HG03432 (cell line): ENCODE data around the gene RSL24D1.

ENCODE experiments used
- ATAC-seq: cut with Tn5 transposase; IDR thresholded peaks from one replicate; pipeline ENCODE4 v1.9.1; 2021; ENCODE audit warnings: mild to moderate bottlenecking, moderate library complexity; ENCODE audit not compliant: unreplicated experiment

RSL24D1 gene

DNA sequence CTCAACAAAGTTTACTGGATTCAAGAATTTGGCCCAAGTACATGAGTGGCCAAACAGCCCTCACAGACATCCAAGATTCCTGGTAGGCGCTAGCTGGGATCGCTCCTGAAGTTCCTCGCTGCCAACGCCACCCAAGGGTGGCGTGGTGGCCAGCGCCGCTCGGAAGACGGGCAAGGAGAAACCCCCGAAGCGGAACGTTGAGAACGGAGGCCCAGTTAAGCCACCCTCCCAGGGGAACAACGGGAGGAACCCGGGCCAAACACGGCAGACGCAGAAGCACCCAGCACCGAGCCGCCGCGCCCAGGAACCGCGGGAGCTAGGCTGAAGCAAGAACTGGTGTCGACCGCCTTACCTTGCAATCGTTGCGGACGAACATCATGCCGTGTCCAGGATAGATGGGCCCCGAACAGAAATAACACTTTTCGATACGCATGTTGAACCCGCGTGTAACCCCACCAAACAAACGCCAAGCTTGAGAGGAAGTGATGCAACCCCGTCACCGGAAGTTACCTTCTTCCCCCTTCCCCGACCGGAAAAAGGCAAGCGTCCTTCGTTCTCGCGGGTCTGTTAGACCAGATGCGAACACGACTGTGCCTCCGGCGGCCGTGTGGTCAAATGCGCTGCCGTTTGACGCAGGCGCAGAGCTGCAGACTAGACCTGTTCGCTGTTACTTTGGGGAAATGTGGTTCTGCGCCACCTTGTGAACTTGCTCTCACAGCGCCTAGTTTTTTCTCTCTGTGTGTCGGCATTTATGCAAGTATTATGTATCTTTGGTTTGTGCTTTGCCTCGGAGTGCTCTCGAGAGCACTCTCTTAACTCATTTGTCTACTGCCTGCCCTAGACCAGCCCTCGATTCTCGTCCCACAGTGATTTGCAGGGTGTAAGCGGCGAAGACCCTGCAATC, at the start of gene RSL24D1:
TSS of gene RSL24D1 (minus strand) at position 484 of the 904 bp plus-strand sequence. CDS start at position 433, 51 bp downstream.
- ATAC-seq = peak; percentile 97

- ATAC-seq = no peak
Measured at GRCh38 chr15:55245059-55245458, 48.3 kb upstream of the RSL24D1 start.

GRCh38 chr15:55241891-55242290, 45.1 kb upstream of the RSL24D1 start:
- ATAC-seq = no peak

DNA sequence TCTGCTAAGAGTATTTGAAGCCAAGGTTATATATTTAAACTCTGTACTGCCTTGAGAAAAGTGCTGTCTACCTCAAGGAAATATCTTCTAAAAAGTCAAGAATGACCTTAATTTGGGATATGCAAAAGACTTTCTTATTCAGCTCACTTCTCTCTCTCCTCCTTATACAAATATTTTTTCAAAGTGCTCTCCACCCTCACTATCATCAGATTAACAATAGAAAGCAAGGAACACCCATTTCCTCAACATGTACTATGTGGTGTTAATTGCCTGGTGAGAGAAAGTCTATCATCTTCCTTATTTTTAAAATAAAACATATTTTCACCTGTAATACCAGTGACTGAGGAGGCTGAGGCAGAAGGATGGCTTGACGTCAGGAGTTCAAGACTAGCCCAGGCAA, 44.4 kb upstream of the RSL24D1 start:
- no peak for ATAC-seq

DNA sequence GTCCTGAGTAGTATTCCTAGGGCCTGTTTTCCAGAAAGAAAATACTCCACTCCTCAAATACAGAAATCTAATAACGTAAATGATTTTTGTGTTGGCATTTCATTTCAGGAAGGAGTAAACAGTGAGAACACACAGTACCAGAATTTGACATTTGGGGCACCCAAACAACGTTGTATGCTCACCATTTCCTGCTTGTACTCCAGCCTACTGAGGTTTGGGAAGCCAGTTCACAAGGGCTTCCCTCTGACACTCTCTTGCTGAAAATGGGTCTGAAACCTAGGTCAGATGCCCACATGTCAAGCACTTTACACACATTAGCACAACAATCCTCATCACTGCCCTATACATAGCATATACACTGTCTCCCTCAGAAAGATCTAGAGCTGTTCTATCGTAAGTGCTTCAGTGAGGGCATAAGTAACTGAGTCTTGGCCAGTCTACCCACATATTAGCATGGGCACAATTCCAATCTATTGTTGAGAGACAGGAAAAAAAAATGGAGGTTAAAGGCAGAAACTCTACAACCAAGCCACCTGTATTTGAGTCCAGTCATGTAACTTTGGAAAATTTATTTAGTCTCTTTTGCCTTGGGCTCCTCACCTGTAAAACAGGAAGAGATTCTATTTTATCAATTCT, 43.5 kb upstream of the RSL24D1 start:
- no peak for ATAC-seq

GRCh38 chr15:55239440-55240124, 42.8 kb upstream of the RSL24D1 start:
- ATAC-seq = no peak

DNA sequence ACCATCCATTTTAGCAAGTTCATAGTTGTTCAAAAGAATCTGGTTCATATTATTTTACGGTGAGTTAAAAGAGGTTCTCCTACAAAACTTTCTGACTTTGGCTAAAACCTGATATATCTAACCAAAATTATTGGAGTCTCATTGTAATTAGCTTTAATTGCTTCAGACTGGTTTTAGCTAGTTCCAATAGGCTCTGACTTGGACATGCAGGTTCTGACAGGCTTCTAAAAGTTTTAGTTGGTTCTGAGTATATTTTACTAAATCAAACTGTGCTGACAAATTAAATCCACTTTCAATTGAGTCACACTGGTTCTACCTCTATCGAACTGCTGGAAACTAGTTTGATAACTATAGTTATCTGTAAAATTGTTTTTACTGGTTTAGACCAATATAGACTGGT, 42.1 kb upstream of the RSL24D1 start:
- no peak for ATAC-seq

DNA sequence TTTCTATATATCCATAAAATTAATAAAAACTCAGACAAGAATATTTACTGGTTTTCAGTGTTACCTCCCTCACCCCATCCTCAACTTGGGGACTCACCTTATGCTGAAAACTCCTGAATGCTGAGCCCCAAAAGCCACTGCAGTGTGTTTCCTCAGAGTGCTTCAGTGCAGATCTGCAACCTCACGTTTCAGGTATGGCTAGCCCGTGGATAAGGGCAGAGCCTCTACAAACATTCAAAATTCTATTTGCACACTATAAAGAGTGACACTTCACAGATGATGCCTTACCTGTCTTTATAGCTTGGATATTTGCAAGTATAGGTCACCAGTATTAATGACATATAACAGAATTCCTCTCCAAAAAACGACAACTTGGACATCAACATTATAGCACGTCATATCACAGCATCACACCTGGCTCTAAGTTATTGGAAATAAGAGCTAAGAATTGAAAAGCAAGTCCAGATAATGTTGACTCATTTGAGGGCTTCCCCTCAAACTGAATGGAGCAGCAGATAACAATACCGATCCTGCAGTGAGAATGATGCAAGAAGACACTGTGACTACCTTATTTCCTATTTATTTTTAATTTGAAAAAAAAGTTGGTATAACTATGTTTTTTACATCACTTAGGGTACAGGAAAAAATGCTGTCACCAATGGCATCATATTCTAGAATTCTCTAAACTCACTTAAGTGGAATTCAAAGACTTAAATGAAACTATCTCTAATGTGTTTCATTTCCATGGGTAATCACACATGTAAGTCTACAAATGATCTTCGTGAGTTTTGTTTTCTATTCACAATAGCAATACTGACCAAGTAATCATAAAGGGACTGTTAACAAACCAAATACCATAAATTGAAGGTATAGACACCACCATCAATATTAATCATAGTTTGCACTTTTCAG, 40.7 kb upstream of the RSL24D1 start:
- ATAC-seq = no peak

- no peak for ATAC-seq
Measured at GRCh38 chr15:55235546-55236036, 38.9 kb upstream of the RSL24D1 start.

- no peak for ATAC-seq
Measured at GRCh38 chr15:55234800-55235104, 38.0 kb upstream of the RSL24D1 start.

GRCh38 chr15:55234104-55234799, 37.5 kb upstream of the RSL24D1 start:
- ATAC-seq = no peak

- ATAC-seq = no peak
Measured at GRCh38 chr15:55231455-55231854, 34.7 kb upstream of the RSL24D1 start.

DNA sequence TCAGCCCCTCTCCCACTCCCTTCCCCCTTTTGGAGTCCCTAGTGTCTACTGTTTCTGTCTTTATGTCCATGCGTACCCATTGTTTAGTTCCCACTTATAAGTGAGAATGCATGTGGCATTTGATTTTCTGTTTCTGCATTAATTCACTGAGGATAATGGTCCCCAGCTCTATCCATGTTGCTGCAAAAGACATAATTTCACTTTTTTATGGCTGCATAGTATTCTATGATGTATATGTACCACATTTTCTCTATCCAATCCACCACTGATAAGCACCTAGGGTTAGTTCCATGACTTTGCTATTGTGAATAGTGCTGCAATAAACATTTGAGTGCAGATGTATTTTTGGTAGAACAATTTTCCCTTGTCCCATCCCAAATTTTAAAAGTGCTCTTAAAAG, 34.2 kb upstream of the RSL24D1 start:
- no peak for ATAC-seq

DNA sequence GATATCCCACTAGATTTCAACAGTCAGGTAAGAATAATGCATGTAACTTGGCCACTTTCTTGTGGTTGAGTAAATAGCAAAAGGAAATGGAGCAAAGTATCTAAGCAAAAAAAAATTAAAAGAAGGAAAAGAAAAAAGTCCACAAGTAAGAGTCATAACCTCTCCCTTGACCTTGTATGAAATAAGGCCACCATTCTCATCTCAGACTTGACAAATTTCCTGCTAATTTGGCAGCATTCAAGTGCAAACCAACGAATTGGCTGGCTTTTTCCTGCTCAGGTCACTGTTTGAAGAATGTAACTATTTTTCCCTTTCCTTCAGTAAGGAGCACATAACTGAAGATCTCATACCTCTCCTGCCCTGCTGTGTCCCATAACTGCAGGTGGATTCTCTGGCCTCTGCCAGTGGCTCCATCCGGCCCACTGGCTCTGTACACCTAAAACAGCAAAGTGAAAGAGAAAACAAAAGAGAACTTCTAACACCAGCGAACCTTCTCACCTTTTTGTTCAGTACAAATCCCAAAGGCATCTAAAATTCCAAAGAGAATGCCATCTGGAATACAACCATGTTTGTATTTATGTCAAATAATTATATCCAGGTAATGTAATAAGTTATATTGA, 33.4 kb upstream of the RSL24D1 start:
- peak; percentile 60 for ATAC-seq

DNA sequence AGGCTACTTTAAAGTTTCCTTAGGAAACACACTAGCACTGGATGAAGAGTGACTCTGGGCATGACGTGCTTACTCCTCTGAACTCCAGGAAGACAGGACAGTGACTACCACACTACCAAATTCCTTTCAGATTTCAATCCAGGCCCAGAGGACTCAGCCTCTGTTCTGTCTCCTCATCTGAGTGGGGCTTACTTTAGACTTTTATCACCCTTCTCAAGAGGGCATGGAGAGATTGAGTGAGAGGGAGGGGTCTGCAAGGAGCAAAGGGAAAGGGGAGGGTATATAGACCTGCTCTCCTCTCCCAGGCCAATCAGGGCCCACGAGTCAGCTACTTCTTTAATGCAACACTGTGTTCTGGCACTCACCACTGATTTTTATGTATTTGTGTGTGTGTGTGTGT, 29.4 kb upstream of the RSL24D1 start:
- no peak for ATAC-seq

- peak; percentile 41 for ATAC-seq
Measured at GRCh38 chr15:55224892-55225291, 28.2 kb upstream of the RSL24D1 start.

DNA sequence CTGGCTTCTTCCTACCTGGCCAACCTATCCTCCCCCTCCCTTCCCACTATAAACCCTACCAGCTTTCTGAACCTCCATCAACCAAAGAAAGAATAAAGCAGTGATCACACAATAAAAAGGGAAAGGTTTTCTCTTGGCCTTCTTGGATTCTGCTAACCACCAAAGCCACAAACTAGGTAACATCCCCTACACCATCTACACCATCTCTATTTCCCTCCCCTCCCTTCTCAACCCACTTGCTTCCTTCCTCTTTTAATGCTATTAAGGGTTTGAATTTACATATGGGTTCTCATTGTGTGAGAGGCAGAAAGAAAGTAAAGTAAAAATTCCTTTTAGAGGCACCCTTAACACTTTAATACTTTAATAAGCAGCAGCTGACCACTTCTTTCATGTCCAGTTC, 25.8 kb upstream of the RSL24D1 start:
- peak; percentile 73 for ATAC-seq

DNA sequence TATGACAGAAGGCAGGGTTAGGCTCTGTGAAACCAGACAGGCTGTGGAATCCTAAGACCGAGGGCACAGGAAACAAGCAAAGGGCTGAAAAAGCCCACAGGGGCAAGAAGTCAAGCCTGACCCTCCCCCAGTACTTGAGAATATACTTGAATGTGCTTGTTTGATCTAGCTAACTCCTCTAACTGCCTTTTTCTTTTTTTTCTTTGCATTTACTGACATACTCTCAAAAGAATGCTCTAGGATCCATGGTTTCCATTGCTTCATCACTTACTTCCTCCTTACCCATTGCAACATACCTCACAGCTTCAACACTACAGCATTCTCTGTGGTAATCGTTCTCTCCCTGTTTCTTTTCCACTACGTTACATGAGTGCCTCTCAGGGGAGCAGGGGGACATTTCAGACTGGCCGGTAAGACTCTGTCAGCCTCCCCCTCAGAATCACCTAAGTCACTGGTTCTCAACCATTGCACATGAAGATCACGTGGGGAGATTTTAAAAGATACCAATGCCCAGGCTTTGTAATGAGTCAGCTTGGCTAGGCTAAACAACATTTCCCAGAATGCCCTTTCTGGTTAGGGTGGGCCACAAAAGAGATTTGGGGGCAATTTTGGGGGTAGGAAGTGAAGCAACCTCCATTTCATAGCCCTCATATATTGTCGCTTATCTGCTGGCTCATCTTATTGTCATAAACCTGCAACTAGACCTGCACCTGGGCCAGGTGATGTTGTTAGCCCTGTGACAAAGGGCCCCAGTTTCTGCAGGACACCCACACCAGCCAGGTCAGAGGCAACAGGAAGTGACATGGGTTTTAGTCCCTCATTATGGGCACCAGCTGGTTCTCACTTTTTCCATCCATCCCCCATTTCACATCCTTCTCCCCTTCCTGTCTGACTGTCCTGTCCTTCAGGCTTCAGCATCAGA, 24.6 kb upstream of the RSL24D1 start:
- peak; percentile 46 for ATAC-seq

DNA sequence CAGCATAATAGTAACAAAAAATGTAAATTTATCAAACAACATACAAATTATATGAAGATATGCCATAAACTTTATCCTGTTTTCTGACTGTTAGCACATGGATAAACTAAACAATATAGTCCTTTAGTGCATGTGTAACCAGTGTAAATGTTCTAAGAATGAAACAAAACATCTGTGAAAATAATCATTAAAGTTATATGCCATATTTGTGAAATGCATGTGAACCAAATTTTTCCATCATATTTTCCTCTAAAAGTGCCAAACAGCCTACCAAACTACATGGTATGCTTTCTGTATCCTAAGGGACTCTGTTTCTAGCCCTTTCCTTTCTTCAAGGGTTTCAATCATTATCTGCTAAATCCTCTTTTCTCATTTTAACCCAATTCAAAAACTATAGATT, 23.9 kb upstream of the RSL24D1 start:
- no peak for ATAC-seq
